Loucy (cell line): ENCODE measurements around the gene ANTXR2.

Source experiments
- H2AFZ ChIP-seq: fragments of 200-600 bp; sonication (generic); 2 replicates; pipeline ENCODE4 v1.6.0; 2016; ENCODE audit warnings: antibody characterized with exemption, mild to moderate bottlenecking, low read length, moderate library complexity
- H3F3A ChIP-seq: fragments of 200-600 bp; 2 replicates; pipeline ENCODE4 v1.6.0; 2016; ENCODE audit warnings: antibody characterized with exemption, low read depth, mild to moderate bottlenecking
- H3K27me3 ChIP-seq: fragments of 200-600 bp; sonication (generic); 2 replicates; pipeline ENCODE4 v1.6.1; 2014; ENCODE audit warnings: low read length, mild to moderate bottlenecking; ENCODE audit not compliant: insufficient read depth, poor library complexity, severe bottlenecking
- H3K36me3 ChIP-seq: fragments of 200-600 bp; sonication (generic); 2 replicates; pipeline ENCODE4 v1.6.1; 2016; ENCODE audit warnings: low read length; ENCODE audit not compliant: insufficient read depth
- H3K4me1 ChIP-seq: fragments of 200-600 bp; sonication (generic); 2 replicates; pipeline ENCODE4 v1.5.1; 2014; ENCODE audit warnings: low read length, mild to moderate bottlenecking; ENCODE audit not compliant: insufficient read depth, poor library complexity, severe bottlenecking
- H3K4me2 ChIP-seq: fragments of 200-600 bp; sonication (generic); 2 replicates; pipeline ENCODE4 v1.6.0; 2014; ENCODE audit warnings: antibody characterized with exemption, low read length, low read depth, mild to moderate bottlenecking; ENCODE audit not compliant: poor library complexity, severe bottlenecking
- H3K4me3 ChIP-seq: fragments of 200-600 bp; sonication (generic); 2 replicates; pipeline ENCODE4 v1.5.1; 2014; ENCODE audit warnings: low read length, mild to moderate bottlenecking, mixed read lengths; ENCODE audit not compliant: poor library complexity, severe bottlenecking
- H3K79me2 ChIP-seq: fragments of 200-600 bp; sonication (generic); 2 replicates; pipeline ENCODE4 v1.6.1; 2014; ENCODE audit warnings: low read length; ENCODE audit not compliant: insufficient read depth
- H3K9ac ChIP-seq: fragments of 200-600 bp; sonication (generic); 2 replicates; pipeline ENCODE4 v1.6.0; 2014; ENCODE audit warnings: mild to moderate bottlenecking, low read depth, low read length, moderate library complexity; ENCODE audit not compliant: poor library complexity, severe bottlenecking
- H3K9me2 ChIP-seq: fragments of 200-600 bp; sonication (generic); replicated peaks from 2 replicates; pipeline ENCODE4 v1.6.1; 2016; ENCODE audit warnings: low read depth, low read length, mixed read lengths
- H3K9me3 ChIP-seq: fragments of 200-600 bp; sonication (generic); 2 replicates; pipeline ENCODE4 v1.6.1; 2014; ENCODE audit warnings: mild to moderate bottlenecking, antibody characterized with exemption, low read length, low read depth; ENCODE audit not compliant: insufficient read depth
- H4K20me1 ChIP-seq: fragments of 200-600 bp; sonication (generic); 2 replicates; pipeline ENCODE4 v1.6.0; 2014; ENCODE audit warnings: antibody characterized with exemption, low read length, mild to moderate bottlenecking; ENCODE audit not compliant: insufficient read depth, poor library complexity, severe bottlenecking
- EZH2phosphoT487 ChIP-seq: fragments of 200-600 bp; IDR thresholded peaks from 2 replicates; pipeline ENCODE4 v1.6.1; 2018; ENCODE audit warnings: antibody characterized with exemption, mild to moderate bottlenecking, moderate library complexity, borderline replicate concordance
- TF ChIP-seq, protein P1 (sequence below): fragments of 200-600 bp; sonication (generic); conservative IDR thresholded peaks from 2 replicates; pipeline ENCODE4 v1.5.1; 2014; ENCODE audit warnings: mild to moderate bottlenecking, antibody characterized with exemption, low read length

Gene ANTXR2

DNA sequence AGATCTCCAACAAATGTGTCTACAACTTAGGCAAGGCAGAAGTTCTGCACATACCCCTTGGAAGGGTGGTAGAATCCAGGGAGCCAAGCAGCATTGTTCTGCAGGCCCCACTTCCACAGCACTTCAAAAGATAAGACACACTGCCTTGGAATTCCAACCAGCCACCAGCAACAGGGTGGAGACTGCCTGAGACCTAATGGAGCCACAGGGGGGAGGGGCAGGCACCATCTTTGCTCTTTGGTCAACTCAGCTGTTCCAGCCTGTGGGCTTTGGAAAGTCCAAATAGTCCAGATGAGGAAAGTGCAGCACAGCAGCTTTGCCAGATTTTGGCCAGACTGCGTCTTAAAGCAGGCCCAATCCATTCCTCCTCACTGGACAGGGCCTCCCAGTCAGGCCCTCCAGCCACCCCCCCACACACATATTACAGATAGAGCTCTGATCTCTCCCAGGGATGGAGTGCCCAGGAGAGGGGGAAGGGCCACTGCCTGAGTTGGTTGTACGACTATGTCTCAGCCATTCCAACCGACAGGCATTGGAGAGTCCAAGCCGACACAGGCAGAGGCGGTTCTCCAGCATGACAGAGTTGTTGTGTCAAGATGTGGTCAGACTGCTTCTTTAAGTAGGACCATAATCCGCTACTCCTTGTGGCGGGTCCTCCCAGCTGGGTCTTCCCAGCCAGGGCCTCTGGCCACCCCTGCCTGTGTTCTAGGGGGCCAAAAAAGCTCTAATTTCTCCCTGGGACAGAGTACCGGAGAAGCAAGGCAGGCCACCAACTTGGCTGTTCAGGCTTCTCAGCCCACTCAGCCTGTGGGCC is 42.5 kb upstream of the ANTXR2 start:
- no peak overlapping the region for H2AFZ ChIP-seq
- no peaks in the 10 kb centered on the region for H3K9me2 ChIP-seq
- peaks cover 7% of the 10 kb centered on the region; the same call in 1 of the 2 replicates for H3K9me3 ChIP-seq
- no peaks in the 10 kb centered on the region for H3K27me3 ChIP-seq
- peaks cover 41% of the 10 kb centered on the region; the same call in 1 of the 2 replicates for H3K79me2 ChIP-seq
- no peaks in the 10 kb centered on the region for H4K20me1 ChIP-seq
- no peak overlapping the region for H3K4me3 ChIP-seq
- TF ChIP-seq EZH2phosphoT487, result no peak
- TF ChIP-seq, protein P1, sequence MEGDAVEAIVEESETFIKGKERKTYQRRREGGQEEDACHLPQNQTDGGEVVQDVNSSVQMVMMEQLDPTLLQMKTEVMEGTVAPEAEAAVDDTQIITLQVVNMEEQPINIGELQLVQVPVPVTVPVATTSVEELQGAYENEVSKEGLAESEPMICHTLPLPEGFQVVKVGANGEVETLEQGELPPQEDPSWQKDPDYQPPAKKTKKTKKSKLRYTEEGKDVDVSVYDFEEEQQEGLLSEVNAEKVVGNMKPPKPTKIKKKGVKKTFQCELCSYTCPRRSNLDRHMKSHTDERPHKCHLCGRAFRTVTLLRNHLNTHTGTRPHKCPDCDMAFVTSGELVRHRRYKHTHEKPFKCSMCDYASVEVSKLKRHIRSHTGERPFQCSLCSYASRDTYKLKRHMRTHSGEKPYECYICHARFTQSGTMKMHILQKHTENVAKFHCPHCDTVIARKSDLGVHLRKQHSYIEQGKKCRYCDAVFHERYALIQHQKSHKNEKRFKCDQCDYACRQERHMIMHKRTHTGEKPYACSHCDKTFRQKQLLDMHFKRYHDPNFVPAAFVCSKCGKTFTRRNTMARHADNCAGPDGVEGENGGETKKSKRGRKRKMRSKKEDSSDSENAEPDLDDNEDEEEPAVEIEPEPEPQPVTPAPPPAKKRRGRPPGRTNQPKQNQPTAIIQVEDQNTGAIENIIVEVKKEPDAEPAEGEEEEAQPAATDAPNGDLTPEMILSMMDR, result no peak
- no peak overlapping the region for H3K4me2 ChIP-seq
- H3K4me1 ChIP-seq, result peaks cover 6% of the 10 kb centered on the region
- no peaks in the 10 kb centered on the region for H3F3A ChIP-seq
- no peaks in the 10 kb centered on the region for H3K36me3 ChIP-seq
- H3K9ac ChIP-seq, result no peak overlapping the region

DNA sequence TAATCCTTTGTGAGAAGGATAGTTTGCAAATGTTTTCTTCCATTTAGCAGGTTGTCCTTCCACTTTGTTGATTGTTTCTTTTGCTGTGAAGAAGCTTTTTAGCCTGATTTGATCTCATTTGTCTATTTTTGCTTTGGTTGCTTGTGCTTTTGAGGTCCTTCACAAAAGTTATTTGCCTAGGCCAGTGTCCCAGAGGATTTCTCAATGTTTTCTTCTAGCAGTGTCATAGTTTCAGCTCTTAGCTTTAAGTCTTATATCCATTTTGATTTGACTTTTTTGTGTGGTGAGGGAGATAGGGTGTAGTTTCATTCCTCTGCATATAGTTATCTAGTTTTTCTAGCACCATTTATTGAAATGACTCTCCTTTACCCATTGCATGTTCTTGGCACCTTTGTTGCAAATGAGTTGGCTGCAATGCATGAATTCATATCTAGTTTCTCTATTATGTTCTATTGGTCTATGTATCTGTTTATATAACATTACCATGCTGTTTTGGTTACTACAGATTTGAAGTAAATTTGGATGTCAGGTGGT is 41.8 kb upstream of the ANTXR2 start:
- Histone ChIP-seq H4K20me1 (no peaks in the 10 kb centered on the region), H3K27me3 (no peaks in the 10 kb centered on the region), H3K4me1 (peaks cover 6% of the 10 kb centered on the region), H3K9ac (no peak overlapping the region), H3F3A (no peaks in the 10 kb centered on the region), H3K36me3 (no peaks in the 10 kb centered on the region), H3K79me2 (peaks cover 35% of the 10 kb centered on the region; the same call in 1 of the 2 replicates), H3K4me2 (no peak overlapping the region), H3K9me2 (no peaks in the 10 kb centered on the region), H3K9me3 (peaks cover 7% of the 10 kb centered on the region; the same call in 1 of the 2 replicates), H2AFZ (no peak overlapping the region), H3K4me3 (no peak overlapping the region)
- TF ChIP-seq EZH2phosphoT487, result no peak
- TF ChIP-seq, protein P1, result no peak

DNA sequence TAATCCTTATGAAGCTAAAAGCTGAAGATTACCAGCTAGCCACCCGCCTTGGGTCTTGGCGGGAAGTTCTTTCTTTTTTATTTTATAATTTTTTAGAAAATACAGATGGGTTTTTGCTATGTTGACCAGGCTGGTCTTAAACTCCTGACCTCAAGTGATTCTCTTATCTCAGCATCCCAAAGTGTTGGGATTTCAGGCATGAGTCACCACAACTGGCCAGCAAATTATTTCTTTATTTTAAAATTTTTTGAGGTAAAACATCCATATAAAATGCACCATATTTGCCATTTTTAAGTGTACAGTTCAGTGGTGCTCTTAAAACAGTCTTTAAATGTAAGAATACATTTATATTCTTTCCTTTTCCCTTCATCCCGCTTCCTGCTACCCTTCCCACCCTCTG is 40.6 kb upstream of the ANTXR2 start:
- no peak overlapping the region for H3K4me3 ChIP-seq
- no peak overlapping the region for H3K9ac ChIP-seq
- H3K36me3 ChIP-seq, result no peaks in the 10 kb centered on the region
- no peak overlapping the region for H2AFZ ChIP-seq
- no peak overlapping the region for H3K4me2 ChIP-seq
- no peaks in the 10 kb centered on the region for H4K20me1 ChIP-seq
- no peaks in the 10 kb centered on the region for H3F3A ChIP-seq
- H3K9me2 ChIP-seq, result no peaks in the 10 kb centered on the region
- peaks cover 23% of the 10 kb centered on the region; the same call in 1 of the 2 replicates for H3K79me2 ChIP-seq
- TF ChIP-seq, protein P1, result no peak
- TF ChIP-seq EZH2phosphoT487, result no peak
- no peaks in the 10 kb centered on the region for H3K27me3 ChIP-seq
- H3K4me1 ChIP-seq, result peaks cover 6% of the 10 kb centered on the region
- peaks cover 7% of the 10 kb centered on the region; the same call in 1 of the 2 replicates for H3K9me3 ChIP-seq
